HG02610 (cell line): ENCODE measurements around the gene GBF1.
"Not testable (repeated sequence)": the region's sequence is repeated elsewhere in the genome, so short reads cannot be mapped to it uniquely, and the experiment has no call there.

Experiments used
- ATAC-seq: cut with Tn5 transposase; IDR thresholded peaks from one replicate; pipeline ENCODE4 v1.9.1; 2021; ENCODE audit warnings: mild to moderate bottlenecking, moderate library complexity; ENCODE audit not compliant: unreplicated experiment

Gene GBF1

DNA sequence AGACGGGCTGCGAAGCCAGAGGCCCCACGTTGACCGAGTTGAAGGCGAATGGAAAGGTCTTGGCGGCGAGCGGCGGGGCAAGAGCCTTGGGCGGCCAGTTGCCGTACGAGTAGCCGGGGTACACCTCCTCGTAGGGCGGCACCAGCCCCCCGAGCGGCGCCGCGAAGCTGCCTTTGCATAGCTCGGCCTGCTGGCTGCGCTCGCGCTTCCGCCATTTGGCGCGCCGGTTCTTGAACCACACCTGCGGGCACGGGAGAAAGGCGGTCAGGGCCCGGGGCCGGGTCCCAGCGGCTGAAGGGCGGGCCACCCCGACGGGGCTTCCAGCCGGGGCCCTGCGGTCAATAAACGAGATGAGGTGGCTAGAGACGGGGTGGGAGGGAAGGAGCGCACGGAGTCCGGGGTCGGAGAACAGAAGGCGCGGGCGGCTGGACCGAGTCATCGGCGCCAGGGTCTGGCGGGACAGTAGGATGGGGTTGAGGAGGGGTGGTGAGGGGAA is 14.4 kb upstream of the GBF1 start:
- ATAC-seq, result no peak

DNA sequence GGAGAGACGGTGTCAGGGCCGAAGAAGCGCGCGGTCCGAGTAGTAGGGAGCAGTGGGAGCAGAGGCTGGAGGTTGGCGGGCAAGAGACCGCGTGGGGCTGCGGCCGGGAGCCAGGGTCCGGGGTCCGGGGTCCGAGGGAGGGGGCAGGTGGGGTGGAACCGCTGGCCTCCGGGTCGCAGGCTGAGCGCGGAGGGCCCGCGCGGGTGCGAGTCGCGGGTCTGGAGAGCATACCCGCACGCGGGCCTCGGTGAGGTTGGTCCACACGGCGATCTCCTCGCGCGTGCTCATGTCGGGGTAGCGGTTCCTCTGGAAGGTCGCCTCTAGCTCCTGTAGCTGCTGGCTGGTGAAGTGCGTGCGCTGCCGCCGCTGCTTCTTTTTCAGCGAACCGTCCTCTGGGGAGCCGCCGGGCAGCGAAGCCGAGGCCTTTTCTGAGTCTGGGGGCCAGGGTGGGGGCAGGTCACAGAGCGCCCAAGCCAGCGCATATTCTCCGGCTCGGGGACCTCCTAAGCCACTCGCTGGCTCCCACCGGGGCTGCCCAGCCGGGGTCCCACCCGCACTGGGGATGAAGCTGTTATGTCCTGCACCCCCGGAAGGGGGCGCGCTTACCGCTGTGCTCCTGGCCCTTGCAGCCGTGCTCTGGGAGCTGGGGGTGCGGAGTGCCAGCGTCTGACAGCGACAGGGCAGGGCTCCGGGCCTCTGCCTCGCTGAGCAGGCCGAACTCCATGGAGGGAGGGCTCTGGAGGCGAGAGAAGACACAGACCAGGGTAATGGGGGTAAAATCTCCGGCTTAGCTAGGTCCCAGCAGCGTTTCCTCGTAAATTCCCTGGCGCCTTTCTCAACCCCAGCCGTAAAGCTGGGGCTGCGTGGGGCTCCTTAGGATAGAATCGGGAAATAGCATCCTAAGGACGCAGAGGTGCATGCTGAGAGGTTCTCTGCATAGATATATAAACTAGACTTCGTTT is 13.7 kb upstream of the GBF1 start:
- no peak for ATAC-seq

DNA sequence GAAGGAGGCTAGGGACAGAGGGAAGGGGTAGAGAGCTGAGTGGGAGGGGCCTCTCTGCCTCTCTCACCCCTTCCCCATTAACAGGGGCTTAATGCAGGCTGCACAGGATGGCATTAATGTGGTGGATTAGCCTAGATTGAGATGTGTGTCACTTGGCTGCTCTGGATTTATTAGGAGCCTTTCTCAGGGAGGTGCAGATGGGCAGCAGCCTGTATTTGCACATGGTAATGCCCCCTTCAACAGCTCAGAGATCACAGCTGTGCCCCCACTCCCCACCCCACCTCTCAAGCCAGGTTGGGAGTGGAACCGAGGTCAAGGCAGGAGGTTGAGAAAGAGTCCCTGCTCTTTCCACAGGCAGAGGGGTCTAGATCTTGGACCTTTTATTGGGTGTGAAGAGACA is 11.3 kb upstream of the GBF1 start:
- ATAC-seq, result no peak

DNA sequence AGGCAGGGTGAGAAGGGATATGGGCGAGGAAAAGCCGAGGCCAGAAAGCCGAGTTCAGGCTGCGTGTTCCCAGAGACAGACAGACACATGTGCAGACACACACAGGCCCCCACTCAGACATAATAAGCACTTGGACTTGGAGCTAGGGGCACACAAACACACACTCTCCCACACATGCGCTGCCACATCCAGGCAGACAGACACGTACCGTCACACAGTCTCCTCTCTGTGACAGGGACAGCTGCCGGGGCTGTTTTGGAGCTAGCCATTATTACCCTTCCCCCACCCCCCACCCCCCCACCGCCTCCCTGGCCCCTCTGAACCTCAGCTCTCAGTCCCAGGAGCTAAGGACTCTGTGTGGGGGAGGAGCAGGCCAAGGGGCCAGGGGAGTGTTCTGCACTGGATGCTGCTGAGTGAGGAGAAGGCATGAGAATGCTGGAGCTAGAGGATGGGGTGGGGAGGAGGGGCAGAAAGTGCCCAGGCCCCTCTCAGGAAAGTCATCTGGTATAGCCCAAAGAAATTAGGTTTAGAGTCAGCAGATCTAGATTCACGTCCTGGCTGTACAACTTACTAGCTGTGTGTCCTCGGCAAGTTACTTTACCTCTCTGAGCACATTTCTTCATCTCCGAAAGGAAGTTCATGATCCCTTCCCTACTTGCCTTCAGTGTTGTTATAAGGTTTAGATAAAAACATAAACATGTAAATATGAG is 10.3 kb upstream of the GBF1 start:
- no peak for ATAC-seq

DNA sequence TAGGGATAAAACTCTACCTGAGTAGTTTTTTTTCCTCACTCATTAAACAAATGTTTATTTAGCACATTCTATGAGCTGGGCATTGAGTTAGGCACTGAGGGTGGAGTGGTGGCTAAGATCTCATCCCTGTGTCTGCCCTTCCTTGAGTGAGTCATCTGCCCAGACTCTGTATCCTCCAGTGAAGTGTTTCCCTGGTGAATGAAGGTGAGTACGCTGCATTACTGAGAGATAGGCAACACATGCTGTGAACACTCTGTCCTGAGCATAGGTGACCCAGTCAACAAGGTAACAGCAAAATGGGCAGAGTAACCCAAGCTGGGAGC is 9.8 kb upstream of the GBF1 start:
- no peak for ATAC-seq

DNA sequence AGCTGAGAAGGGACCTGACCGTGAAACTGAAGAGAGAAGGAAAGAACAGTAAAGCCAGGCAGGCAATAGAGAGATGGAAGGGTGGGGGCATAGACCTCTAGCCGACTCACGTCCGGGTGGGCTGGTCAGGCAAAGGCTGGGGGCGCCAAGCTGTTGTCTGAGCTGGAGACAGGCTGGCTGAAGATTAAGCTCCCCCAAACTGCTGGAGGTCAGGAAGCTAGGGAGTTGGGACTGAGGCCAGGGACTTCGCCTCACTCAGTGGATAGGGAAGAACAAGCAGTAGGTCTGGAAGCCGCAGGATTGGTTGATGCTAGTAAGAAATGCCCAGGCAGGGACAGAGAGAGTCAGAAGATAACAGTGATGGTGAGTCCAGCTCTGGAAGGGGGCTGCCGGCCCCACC is 9.3 kb upstream of the GBF1 start:
- no peak for ATAC-seq

DNA sequence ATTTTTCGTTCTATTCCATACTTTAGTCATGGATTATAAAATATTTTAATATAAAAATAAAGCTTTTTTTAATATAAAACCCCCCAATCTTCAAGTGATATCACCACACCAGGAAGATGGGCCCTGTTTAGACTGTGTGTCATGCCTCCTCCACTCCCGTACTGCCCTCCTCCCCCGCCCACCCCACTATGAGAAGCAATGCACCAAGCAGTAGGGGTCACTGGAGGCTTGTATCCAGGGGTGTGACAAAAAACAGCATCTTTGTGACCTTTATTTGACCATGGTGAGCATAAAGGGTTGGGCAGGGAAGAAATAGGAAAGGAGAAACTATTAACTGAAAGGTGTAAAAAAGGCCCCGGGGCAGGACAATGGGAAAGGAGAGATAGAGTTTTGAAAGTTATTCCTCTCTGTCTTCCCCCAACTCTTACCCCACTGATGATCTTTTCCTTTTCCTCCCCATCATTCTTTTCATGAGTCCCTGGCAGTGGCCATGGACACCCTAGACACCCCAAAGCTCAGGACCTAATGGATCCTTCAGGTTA is 7.5 kb upstream of the GBF1 start:
- ATAC-seq, result no peak

DNA sequence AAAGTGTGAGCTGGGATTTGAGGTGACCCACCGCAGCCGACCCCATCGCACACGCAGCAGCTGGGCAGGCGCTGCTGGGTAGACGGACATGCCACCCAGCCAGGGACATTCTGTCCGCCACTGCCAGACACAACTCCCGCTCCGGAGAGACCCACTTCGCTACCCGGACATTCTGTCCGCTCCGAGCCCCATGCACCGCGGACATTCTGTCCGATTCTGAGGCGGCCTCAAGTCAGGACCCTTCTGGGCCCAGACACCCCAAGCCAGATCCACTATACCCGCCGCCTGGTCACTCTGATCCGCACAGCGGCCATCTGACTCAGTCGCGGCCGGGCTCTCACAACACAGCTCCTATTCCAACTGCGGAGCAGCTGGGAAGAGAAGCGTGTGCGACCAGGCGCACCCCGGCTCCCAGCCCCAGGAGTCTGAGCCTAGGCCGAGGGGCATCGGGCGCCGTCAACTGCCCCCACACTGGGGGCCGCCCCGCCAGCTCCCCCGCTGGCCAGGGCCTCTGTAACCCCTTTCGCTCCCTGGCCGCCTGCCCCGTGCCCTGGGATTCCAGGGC is 4.8 kb upstream of the GBF1 start:
- no peak for ATAC-seq

DNA sequence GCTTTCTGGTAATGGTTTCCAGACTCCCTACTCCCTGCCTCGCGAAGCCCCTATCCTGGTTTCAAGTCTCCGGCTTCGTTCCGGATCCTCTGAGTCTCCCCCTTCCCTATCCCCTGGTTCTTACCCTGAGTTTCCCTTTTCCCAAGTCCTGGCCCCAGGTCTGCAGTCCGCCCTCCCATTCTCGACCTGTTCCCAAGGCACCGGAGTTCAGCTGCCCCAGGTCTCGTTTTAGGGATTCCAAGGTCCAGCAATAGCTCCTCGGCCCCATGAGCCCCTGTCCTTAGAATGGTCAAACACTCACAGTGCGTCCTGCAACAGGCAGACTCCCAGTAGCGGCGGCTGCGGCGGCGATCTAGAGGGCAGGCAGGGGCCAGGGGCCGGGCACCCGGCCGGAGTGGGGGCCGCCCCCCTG is 4.3 kb upstream of the GBF1 start:
- ATAC-seq, result no peak

DNA sequence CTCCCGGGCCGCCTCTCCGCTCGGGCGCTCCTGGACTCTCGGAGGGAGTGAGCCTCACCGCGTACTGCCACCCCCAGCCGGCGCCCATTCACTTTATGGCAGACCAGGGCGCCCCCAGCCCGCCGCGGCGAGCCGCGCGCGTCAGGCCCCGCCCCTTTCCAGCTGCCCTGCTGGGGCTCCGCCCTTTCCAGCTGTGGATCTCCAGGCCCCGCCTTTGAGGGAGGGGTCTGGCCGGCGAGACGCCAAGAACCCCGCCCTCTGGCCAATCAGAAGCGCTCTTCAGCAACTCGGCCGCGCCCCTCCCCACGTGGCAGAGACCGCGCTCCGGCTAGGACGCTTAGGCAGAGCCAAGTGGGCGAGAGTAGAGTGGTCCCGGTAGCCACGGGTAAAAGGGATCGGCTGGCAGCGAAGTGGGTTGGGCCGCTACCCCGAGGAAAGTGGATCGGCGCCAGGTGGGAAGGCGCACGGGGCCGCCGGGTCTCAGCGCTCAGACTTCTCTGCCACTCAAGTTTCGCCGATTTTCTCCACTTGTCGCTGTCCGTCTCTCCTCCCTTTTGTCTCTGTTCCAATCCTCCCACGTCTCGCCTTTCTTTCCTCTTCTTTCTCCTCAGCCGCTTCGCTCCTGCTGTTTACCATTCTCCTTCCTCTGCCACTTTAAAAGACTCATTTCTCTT is 3.8 kb upstream of the GBF1 start, which contains the start of gene PITX3:
Gene PITX3, minus strand, starts transcription at position 69 of the 674 bp plus-strand sequence. CDS start 9,432 bp downstream, outside the sequence.
- peak; percentile 44 for ATAC-seq

DNA sequence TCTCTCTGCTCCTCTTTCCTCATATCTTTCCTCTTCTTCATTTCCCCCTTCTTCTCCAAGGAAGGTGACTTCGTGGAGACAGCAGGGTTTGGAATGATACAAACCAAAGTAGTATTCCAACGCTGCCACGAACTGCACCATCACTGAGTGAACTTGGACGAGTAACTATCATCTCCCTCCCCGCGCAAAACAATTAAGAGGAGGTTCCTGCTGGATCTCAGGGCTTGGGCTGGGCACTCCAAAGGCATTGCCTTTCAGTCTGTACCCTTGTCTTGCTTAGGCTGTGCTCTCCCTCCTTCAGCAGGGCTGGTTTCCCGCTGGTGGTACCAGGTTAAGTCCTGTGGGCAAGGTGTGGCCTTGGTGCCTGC is 3.2 kb upstream of the GBF1 start:
- no peak for ATAC-seq

DNA sequence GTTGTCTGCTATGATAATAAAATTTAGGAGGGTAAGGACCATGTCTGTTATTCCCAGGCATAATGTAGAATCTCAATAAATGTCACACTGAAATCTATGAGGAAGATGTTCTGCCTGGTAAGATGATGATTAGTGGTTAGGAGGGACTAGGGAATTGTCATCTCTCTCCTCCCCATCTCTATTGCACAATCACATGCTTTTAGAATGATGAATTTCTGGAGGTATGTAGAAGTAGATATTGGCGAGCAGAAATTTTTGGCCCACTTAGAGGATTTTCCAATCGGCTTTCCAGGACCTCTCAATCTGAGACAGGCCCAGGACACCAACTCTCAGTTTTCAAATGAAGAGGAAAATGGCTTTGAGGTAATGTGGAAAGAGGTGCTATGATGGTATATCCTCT is 2.0 kb upstream of the GBF1 start:
- no peak for ATAC-seq

DNA sequence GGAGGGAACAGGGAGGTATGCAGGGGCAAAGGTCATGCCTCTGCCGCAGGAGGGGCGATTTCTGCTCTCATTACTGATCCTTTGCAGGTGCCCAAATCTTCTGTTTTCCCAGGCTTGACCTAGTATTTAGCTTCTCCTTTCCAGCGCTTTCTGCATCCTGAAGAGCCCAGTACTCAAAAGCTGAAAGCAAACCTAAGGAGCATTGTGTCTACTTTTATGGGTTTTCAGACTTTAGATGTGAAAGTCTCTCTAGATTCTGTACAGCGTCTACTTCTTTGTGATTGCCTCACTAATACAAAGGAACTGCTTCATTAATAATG is 560 bp downstream of the GBF1 start:
- ATAC-seq, result no peak

DNA sequence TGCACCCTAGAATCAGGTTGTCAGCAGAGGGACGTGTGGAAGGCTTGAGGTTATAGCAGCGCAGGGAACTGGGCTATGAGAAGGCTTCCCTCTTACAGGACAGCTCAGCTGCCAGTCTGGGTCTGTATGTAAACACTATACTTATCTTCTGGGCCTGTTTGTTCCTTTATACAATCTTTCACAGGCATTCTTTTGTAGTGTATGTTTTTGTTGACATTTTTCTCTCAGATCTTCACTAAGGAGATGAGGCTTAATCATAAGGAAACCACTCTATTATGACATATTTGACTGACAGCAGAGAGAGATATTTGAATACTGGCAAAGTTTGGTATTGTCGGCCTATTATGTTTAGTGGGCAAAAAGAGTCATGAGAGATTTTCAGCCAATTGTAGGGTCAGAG is 929 bp downstream of the GBF1 start:
- ATAC-seq, result no peak

DNA sequence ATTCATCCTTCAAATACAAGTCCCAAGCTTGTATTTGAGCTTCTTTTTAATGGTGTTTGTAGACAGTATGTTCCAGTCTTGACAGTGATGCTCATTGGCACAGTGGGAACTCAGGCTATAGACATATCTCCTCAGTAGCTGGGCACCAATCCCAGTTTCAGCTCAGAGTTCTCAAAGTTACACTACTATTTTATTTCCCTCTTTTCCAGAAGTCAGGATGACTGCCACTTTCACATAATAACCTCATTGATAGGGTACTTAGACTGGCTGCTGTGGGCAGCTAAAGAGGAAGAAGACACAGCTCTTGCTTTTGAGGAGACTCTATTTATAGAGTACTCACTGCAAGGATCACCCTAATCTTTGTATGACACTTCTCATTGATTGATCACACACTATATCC is 2.4 kb downstream of the GBF1 start:
- no peak for ATAC-seq

DNA sequence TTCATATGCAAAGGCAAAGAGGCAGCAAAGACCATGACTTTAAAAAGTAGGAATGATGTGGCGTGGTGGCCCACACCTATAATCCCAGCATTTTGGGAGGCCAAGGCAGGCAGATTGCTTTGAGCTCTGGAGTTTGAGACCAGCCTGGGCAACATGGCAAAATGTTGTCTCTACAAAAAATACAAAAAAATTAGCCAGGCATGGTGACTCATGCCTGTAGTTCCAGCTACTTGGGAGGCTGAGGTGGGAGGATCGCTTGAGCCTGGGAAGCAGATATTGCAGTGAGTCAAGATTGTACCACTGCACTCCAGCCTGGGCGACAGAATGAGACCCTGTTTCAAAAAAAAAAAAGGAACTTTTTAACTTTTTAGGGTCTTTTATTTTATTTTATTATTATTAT is 7.2 kb downstream of the GBF1 start:
- ATAC-seq, result not testable (repeated sequence)

DNA sequence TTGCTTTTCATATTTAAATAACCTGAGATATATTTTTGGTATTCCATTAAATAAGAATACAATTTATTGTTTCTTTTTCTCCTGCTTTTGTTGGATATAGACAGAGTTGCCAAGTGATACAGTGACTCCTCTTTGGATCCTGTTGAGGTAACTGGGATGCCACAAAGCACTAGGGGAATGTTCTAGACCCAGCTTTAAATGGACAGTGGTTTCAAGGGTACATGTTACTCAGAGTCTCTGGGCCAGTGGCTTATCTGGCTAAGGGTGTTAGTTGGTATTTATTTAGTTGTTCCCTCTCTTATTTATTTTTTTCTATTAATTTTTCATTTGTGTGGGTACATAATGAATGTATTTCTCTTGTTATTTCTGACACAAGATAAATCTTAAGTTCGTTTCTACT is 9.1 kb downstream of the GBF1 start:
- ATAC-seq, result no peak

DNA sequence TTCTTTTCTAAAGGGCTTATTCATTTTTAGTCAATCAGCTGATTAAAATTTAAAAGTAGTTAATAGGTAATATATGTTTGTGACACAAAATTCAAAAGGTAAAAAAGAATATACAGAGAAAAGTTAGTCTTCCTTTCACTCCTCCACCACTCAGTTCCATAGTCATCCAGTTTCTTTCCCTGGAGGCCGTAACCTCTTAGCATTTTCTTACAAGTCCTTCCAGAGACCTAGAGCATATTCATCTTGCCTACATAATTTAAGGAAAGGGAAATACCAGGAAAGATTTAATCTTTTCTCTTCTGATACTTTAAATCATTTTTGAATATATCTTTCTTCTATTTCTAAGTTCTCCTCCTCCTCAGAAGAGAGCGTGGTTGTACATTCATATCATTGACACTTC is 10.1 kb downstream of the GBF1 start:
- no peak for ATAC-seq

DNA sequence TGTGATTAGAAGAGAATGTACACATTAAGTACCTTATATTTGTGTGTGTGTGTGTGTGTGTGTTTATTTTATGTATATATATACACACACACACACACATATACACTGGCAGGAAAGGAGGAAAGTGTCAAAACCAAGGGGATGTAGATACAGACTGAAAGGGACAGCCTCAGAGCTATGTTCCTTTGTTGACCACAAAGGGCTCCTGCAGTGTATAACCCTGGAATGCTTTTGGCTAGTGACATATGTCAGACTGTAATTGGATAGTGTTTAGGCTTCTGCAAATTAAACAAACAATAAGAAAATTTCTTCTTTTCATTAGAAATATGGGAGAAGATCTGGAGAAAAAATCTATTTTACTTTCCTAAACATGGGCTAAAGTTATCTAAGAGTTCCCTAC is 15.9 kb downstream of the GBF1 start:
- no peak for ATAC-seq

DNA sequence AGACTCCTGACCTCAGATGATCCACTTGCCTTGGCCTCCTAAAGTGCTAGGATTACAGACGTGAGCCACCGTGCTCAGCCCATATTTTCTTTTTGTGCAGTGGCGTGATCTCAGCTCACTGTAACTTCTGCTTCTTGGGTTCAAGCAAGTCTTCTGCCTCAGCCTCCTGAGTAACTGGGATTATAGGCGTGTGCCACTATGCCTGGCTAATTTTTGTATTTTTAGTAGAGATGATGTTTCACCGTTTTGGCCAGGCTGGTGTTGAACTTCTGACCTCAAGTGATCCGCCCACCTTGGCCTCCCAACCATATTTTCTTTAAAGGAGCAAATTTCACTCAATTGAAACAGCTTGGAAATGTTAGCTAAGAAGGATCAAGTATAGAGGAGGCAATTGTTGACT is 16.5 kb downstream of the GBF1 start:
- no peak for ATAC-seq

DNA sequence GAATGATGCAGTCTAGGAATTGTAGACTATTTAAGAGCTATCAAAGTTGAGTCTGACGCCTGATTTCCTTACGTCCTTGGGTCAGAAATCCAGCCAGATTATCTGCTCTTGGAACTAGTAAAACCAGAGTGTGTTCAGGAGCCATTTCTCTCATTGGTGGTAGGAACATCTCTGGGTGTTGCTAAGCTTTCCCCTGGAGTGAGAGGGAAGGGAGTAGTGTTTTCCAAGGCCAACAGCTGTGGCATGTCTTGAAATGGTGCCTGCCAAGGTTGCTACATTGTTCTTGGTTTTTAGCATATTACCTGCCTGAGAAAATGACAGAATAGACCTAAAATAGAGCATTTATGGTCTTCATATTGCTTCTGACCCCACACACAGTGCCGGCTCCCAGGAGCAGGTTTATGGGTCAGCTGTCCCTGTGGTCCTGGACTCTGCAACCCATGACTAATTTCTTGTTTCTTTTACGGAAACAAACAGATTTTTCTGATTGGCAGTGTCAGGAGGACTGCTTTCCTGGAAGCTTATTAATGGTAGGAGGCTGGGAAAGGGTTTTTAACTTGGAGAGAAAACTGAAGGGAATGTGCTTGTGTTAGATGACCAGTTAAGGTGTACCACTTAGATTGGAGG is 17.5 kb downstream of the GBF1 start:
- no peak for ATAC-seq
